Measurements from ENCODE around the gene CDH4. TPM values are rescaled to one million over a fixed set of nuclear protein-coding genes. Genes with fewer than 3 reads are reported as not detected.

The CDH4 gene
- total RNA-seq, 4 donors from 2014 or later: 0.13 to 0.38 (median 0.21) TPM; not detected in 1

DNA sequence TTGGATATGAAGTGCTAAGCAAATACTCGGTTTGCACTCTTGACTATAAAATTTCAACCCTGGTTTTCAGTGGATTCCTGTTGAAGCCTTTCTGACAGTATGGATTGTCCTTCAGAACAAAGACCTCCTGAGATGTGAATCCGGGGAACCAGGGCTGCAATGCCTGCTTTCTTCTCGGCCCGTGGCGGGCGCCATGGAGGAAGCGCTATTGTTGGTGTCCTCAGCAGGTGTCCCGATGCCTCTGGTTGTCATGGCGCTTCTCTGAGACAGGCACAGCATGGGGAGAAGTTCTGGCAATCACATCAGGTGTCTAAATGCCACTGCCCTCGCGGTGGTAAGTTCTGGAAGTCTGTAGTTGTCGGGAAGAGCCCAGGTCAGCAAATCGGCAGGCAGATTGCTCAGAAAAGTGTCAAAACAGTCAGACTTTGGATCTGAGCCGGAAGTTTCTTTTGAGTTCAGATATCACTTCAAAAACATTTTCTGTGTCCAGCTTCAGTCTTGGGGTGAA, 188.5 kb downstream of the CDH4 start:
- WGBS, 2 donors: 76 to 81% methylated on average over 8 to 14 of the region's 14 CpGs
- no peak for DNase-seq
- H3K4me3 ChIP-seq: no peak overlapping the region
- TF ChIP-seq, protein P1, sequence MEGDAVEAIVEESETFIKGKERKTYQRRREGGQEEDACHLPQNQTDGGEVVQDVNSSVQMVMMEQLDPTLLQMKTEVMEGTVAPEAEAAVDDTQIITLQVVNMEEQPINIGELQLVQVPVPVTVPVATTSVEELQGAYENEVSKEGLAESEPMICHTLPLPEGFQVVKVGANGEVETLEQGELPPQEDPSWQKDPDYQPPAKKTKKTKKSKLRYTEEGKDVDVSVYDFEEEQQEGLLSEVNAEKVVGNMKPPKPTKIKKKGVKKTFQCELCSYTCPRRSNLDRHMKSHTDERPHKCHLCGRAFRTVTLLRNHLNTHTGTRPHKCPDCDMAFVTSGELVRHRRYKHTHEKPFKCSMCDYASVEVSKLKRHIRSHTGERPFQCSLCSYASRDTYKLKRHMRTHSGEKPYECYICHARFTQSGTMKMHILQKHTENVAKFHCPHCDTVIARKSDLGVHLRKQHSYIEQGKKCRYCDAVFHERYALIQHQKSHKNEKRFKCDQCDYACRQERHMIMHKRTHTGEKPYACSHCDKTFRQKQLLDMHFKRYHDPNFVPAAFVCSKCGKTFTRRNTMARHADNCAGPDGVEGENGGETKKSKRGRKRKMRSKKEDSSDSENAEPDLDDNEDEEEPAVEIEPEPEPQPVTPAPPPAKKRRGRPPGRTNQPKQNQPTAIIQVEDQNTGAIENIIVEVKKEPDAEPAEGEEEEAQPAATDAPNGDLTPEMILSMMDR (IDR thresholded peaks at IDR 0.05): no peak
- no peak for TF ChIP-seq POLR2A (IDR thresholded peaks at IDR 0.05)
- peaks cover 0 to 2% (median 0%) of the 10 kb centered on the region in 4 donors for H3K27me3 ChIP-seq
- H3K27ac ChIP-seq: no peak overlapping the region
- H3K36me3 ChIP-seq: no peaks in the 10 kb centered on the region
- no peaks in the 10 kb centered on the region for H3K9me3 ChIP-seq
- intact Hi-C loops (cut with DNase I): no loop called here
- H3K4me1 ChIP-seq: peaks cover 3 to 14% (median 4%) of the 10 kb centered on the region in 3 donors

DNA sequence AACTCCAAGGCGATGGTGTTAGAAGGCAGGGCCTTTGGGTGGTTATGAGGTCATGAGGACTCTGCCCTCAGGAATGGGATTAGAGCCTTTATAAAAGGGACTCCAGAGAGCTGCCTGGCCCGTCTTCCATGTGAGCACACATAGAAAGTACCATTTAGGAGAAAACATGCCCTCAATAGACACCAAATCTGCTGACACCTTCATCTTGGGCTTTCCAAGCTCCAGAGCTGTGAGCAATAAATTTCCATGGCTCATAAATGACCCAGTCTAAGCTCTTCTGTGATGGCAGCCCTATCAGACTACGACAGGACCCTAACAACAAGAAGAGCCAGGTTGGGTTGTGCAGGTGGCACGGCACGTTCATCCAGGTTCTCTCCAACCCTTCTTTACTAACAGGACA, 189.5 kb downstream of the CDH4 start:
- no peak for TF ChIP-seq POLR2A (IDR thresholded peaks at IDR 0.05)
- TF ChIP-seq, protein P1 (IDR thresholded peaks at IDR 0.05): no peak
- Histone ChIP-seq H3K9me3 (no peaks in the 10 kb centered on the region), H3K36me3 (no peaks in the 10 kb centered on the region), H3K4me1 (peaks cover 3 to 11% (median 4%) of the 10 kb centered on the region in 3 donors), H3K4me3 (no peak overlapping the region), H3K27me3 (no peaks in the 10 kb centered on the region), H3K27ac (no peak overlapping the region)
- intact Hi-C loops (cut with DNase I): no loop called here
- DNase-seq: no peak
- 82 to 94% methylated on average over 4 to 5 of the region's 5 CpGs for WGBS, 2 donors

DNA sequence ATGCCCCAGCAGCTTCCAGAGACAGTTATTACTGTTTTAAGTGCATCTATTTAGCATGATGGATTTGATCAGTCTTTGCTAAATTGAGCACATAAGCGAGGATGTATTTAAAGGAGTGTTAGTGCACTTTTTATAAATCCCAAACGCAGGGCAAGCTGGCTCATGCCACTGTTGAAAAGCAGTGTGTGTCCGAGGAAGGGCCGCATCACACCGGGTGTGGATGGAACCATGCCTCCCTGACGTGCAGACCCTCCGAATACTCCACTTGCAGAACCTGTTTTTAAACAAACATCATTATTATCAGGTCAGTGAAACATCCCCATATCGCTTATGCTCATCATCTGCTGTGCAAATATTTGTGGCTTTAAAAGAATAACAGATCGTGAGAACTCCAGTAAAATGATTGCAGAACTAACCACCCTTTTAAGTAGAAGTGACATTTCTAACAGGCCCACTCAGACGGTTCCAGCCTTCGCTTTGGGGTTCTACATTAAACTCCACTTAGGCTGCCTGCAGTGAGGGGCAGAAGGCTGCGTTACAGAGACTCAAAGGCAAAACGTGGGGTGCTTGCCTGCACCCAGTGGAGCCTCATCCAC, 190.1 kb downstream of the CDH4 start:
- TF ChIP-seq, protein P1 (IDR thresholded peaks at IDR 0.05): no peak
- TF ChIP-seq POLR2A (IDR thresholded peaks at IDR 0.05): no peak
- no peaks in the 10 kb centered on the region for H3K27me3 ChIP-seq
- WGBS, 2 donors: 39 to 48% methylated on average over 10 to 13 of the region's 13 CpGs
- no peak for DNase-seq
- no peak overlapping the region for H3K27ac ChIP-seq
- intact Hi-C loops (cut with DNase I): no loop called here
- no peak overlapping the region for H3K4me3 ChIP-seq
- no peaks in the 10 kb centered on the region for H3K9me3 ChIP-seq
- H3K4me1 ChIP-seq: peaks cover 0 to 5% (median 0%) of the 10 kb centered on the region in 3 donors
- no peaks in the 10 kb centered on the region for H3K36me3 ChIP-seq

DNA sequence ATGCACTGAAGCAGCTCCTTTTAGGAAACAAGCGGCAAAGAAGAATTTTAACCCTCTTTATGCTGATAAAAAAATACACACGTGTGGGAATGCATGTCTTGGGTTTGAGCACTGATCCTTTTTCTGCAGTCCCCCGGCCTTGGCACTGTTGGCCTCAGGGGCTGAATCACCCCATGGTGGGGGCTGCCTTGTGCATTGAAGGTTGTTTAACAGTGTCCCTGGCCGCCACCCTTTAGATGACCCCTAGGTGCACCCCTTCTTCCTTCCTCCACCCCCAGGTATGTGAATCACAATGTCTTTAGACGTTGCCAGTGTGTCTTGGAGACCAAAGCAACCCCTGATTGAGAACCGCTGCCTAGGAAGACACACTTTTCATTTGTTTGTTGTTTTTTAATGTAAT, 190.7 kb downstream of the CDH4 start:
- Histone ChIP-seq H3K27me3 (no peaks in the 10 kb centered on the region), H3K4me1 (no peaks in the 10 kb centered on the region), H3K36me3 (no peaks in the 10 kb centered on the region), H3K9me3 (no peaks in the 10 kb centered on the region), H3K4me3 (no peak overlapping the region), H3K27ac (no peak overlapping the region)
- WGBS, 2 donors: 33 to 47% methylated on average over 4 to 6 of the region's 6 CpGs
- TF ChIP-seq, protein P1 (IDR thresholded peaks at IDR 0.05): no peak
- no peak for TF ChIP-seq POLR2A (IDR thresholded peaks at IDR 0.05)
- intact Hi-C loops (cut with DNase I): no loop called here
- DNase-seq: no peak

DNA sequence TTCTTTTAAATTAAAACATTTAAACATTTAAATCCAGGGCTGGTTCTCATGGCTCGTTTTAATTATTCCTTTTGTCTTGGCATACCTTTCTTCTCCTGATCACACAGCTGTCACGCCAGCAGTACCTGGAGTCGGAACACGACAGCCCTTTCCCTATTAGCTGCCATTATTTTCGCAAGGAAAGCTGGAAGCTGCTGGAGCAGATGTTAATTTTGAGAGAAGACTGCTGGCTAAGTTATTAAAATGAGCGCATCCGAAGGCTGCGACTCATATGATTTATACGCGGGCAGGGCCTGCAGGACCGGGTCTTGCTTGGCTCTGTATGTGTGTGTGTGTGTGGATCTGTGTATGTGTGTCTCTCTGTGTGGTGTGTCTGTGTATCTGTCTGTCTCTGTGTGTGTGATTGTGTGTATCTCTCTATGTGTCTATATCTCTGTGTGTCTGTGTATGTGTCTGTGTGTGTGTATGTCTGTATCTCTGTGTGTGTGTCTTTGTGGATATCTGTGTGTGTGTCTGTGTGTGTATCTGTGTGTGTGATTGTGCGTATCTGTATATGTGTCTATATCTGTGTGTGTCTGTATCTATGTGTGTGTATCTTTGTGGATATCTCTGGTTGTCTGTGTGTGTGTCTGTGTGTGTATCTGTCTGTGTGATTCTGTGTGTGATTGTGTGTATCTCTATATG, 191.5 kb downstream of the CDH4 start:
- Histone ChIP-seq H3K36me3 (no peaks in the 10 kb centered on the region), H3K27ac (no peak overlapping the region), H3K9me3 (no peaks in the 10 kb centered on the region), H3K4me3 (no peak overlapping the region), H3K27me3 (no peaks in the 10 kb centered on the region), H3K4me1 (no peaks in the 10 kb centered on the region)
- 56 to 66% methylated on average over 11 to 12 of the region's 12 CpGs for WGBS, 2 donors
- TF ChIP-seq, protein P1 (IDR thresholded peaks at IDR 0.05): no peak
- no peak for TF ChIP-seq POLR2A (IDR thresholded peaks at IDR 0.05)
- no peak for DNase-seq
- intact Hi-C loops (cut with DNase I): no loop called here
